ENCODE measurements around the gene CSK.

DNA sequence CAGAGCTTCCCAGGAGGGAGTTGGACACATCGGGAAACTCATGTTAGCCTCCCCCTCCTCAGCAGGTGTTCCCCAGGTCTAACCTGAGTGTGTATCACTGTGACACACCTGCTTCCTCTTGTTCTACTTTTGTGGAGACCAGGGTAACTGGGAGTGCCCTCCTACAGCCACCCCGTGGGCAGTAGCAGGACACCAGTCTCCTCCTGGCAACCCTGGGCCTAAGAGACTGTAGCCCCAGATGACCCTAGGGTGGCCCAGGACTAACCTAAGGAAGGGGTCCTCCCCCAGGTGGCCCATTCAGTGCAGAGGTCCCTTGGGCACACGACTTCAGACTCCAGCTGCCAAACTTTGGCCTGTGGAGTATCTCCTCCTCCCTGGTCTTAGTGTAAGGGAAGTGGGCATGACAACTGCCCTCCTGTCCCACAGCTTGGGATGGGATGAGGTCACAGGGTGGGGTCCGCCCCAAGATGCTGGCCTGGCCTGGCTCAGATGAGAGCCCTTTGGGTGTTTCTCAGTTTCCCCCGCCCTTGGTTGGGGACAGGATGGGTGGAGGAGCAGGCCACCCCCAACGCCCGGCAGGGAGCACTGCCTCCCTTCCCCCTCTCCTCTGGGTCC is 4.8 kb downstream of the CSK start:
- no peak for TF ChIP-seq POLR2A (IDR thresholded peaks at IDR 0.05)
- TF ChIP-seq, protein P1, sequence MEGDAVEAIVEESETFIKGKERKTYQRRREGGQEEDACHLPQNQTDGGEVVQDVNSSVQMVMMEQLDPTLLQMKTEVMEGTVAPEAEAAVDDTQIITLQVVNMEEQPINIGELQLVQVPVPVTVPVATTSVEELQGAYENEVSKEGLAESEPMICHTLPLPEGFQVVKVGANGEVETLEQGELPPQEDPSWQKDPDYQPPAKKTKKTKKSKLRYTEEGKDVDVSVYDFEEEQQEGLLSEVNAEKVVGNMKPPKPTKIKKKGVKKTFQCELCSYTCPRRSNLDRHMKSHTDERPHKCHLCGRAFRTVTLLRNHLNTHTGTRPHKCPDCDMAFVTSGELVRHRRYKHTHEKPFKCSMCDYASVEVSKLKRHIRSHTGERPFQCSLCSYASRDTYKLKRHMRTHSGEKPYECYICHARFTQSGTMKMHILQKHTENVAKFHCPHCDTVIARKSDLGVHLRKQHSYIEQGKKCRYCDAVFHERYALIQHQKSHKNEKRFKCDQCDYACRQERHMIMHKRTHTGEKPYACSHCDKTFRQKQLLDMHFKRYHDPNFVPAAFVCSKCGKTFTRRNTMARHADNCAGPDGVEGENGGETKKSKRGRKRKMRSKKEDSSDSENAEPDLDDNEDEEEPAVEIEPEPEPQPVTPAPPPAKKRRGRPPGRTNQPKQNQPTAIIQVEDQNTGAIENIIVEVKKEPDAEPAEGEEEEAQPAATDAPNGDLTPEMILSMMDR (IDR thresholded peaks at IDR 0.05), result no peak
